GM18873 (cell line): Measurements from ENCODE around the gene GATA3.

Experiments used
- ATAC-seq: cut with Tn5 transposase; IDR thresholded peaks from one replicate; pipeline ENCODE4 v1.9.1; 2021; ENCODE audit warnings: mild to moderate bottlenecking, moderate library complexity, moderate number of reproducible peaks; ENCODE audit not compliant: unreplicated experiment, low FRiP score

The GATA3 gene

DNA sequence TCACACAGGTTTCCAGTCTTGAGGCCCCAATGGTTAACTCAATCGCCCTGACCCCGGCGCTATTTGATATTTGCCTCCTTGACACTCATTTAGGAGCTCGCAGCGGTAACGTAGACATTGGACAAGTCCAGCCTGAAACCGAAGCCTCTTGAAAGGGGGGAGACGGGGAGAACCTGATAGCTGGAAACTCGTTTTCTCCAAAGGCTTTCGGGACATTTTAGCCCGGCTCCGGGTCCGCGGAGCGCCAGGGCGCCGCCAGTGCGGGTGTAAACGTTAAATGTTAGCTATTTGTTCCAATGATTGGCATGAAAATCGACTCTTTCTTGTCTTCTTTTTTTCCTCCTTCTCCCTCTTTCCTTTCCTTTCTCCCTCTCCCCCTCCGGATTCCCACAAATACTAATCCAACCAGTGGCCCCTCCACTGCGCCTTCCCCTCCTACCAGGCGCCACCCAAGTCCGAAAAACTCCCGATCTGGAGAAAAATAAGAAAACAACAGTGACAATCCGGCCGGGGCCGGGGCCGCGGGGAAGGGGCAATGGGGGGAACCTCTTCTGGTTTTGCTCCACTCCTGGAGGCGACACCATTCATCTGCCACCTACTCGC is 17.2 kb upstream of the GATA3 start:
- no peak for ATAC-seq

DNA sequence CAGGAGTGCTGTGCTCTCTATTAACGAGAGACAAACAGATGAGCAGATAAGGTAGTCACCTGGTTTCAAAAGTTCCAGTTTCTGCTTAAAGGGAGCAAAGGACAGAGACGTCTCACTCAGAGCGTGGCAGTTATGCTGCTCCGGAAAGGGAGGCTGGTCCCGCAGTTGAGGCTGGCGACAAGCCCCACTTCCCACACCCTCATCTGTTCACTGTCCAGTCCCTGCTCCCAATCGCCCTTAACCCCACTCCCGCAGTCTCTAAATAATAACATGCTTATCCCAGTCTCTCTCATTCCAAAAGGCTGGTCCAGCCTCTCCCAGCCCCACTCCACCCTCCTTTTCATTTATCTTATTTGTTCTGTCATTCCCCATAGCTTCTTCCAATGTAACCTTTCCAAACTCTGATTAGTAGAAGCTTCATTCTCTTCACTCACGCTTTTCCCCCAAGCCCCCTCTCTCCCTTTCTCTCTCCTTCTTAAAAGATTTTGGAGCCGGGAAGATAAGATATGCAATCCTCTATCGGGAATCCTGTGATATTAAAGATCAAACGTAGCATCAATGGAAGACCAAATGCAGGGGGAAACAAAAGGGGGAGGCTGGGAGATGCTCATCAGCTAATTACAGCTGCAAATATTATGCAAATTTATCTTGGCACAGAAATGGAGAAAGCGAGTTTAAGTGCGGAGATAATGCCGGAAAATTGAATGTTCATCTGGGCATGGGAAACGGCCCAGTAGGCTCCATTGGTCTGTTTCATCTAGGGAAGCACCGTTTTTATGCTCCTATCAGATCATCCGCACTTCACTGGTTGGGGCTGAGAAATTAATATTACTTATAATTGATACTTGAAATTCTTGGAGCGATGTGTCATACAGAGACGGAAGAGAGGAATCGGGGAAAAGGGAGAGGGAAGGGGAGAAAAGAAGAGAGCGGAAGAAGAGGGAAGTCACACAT is 16.3 kb upstream of the GATA3 start:
- no peak for ATAC-seq

DNA sequence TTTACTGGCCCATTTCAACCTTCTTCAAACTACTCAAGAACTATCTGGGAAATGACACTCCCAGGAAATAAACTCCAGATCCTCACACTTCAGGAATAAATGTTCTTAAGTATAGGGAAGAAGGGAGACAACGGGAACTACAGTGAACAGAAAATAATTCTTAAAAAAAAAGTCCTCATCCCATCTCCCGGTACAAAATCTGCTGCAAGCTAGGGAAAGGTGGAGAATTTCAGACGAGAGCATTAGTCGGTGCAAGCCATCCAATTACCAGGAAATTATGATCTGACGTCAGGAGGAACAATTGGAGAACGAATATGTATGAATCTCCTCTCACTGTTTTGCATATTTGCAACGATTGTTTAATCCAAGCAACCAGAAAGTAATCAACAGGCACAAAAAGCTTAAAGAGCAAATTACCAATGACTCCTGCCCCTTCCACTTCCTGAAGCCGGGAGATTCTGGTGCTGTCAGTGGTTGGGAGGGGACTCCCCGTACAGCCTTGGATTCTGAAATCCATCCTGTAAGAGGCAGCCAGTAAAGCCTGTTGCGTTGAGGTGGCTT is 15.1 kb upstream of the GATA3 start:
- ATAC-seq = no peak

GRCh38 chr10:8040651-8041050 is 13.8 kb upstream of the GATA3 start:
- no peak for ATAC-seq

GRCh38 chr10:8041284-8041991 is 13.1 kb upstream of the GATA3 start:
- ATAC-seq = no peak

DNA sequence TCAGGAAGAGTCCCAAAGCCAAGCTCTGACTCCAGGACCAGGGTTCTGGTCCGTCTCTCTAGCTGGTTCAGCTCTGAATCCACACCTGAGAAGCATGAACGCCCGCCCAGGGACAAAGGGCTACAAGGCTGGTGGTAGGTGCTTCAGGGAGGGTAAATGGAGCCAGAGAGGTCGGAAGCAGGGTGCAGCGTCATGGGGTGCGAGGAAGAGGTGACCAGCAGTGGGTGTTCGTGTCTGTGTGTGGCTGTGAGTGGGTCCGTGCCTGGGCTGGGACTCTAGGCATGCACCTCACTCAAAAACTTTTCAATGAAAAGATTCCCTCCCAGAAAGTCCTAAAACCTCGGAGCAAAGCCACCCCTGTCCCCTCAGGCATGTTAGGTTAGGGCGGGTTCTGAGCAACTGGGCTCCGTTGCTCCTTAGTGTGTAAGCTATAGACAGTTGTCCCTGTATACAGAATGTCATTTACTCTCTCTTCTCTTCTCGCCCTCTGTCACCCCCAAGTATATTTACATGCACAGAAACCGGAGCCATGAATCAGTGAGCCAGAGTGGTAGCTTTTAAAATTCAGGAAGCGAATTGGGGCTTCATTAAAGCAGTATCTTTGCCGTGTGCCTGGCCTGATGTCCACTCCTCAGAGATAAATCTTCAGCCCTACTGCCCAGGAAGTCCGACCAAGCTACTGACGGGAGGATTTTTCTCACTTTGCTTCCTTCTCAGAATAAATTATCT is 12.3 kb upstream of the GATA3 start:
- ATAC-seq = no peak

DNA sequence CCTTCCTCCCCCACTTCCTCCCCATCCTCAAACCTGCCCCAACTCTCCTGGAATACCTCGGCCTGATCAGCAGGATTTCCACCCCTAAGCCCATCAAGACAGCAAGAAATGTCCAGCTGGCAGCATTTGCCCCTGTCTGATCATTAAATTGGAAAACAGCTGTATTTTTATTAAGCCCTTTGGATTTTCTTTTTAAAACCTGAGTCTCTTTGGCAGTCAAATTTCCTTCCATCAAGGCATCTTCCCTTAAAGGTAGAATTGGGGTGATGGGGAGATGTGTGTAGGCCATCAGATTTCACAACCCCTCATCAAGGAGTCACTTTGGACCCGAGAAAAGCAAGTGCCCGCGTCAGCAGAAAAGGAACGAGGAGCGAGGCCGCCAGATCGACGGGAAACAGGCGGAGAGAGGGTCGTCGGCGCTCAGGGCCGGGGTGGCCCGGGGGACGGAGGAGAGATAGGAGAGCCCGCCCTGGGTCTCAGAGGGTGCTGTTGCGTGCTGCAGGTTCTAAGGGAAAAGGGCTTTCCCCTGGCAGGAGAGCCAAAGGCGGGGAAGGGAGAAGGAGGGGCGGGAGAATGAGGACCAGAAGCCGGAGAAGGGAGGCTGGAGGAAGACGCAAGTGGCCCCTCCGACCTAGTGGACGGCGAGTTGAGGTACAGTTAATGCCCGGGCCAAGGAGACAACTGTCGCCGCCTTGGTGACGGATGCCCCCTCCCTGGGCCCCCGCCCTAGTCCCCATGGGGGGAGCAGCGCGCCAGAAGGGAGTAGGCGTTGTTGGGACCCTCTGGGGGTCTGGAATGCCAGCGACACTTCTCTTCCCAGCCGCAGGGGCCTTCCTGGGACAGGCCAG is 11.5 kb upstream of the GATA3 start:
- no peak for ATAC-seq

DNA sequence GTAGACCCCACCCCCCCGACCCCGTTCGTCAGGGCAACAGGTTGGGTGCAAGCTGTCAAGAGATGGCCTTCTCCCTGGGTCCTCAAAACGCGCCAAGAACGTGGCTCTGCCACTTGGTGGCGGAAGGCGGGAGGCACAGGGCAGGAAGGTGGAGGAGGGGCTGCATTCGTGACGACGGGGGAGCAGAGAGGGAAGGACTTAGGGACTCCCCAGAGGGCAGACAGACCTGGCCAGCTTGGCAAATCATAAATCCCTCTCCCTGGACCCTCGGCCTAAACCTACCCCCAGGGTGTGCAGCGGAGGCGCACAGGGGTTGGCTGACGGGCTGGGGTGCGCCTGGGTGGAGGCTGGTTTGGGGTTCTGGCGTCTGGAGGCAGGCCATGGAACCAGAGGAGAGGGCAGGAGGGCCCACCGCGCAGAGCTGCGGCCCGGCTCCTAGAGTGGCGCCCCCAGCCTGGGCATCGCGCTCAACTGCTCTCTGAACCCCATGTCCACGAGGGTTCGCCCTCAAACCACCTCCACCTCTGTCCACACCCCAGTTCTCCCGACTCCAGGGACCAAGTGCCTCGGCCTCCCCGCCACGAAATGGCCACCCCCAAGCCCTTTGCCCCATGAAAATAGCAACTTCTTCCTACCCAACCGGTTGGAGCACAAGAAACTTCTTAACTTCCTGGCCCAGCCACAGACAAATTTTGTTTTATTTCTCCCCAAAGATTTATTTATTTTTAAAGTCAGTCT is 10.8 kb upstream of the GATA3 start:
- ATAC-seq = no peak

DNA sequence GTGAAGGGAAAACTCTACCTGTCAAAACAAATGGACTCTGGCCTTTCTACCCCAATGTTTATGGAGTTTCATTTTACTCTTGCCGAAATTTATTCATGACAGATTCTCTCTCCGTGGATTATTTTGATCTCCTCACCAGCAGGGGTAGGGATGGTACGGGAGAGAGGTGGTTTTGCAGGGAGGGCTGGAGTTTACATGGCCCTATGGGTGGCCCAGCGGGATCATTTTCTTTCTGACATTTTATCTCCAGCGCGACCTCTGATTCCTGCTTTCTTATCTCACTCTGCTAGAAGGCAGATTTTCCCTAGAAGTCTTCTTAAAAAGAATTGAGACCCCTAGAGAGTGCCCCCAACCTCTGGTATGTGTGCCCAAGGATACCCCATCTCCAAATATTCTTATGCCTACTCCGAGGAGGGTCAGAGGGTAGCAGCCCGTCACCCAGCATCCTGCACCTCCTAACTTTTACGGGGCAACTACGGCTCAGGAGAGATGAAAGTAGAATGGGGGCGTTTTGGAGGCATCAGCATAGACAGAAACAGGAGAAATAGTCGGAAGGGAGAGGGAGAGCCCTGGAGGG is 10.1 kb upstream of the GATA3 start:
- ATAC-seq = no peak

DNA sequence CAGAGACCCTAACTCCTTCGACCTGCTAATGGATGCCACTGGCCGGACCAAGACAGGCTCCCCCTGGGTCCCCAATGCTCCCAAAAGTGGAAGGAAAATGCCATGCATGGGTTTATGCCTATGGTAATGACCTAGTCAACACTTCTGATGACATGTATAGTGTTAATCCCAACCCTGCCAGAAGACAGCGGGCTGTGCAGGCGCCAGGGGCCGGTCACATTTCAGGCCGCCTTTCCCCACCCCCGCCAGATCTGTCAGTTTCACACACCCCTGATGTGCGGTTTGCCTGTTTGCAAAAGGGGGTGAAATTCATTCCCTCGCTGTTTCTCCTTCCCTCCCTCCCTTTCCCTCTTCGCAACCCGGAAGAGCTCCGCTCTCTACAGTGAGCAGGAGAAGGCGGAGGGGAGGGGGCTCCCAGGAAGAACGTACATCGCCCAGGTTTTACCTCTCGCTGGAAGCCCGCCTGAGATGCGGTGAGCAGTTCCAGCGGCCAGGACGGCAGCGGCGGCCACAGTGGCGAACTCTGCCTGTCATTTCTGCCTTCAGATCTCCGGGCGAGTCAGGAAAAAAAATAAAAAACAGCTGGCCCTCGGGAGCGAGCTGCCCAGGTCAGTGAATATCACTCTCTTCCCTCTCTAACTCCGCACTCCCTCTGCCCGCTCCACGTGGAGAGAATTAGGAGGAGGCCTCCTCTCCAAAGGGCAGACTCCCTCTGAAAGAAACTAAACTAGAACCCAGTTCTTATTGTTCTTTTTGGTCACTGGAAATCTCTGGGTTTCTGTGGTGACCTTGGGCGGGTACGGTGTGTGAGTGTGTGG is 9.4 kb upstream of the GATA3 start:
- ATAC-seq = no peak

DNA sequence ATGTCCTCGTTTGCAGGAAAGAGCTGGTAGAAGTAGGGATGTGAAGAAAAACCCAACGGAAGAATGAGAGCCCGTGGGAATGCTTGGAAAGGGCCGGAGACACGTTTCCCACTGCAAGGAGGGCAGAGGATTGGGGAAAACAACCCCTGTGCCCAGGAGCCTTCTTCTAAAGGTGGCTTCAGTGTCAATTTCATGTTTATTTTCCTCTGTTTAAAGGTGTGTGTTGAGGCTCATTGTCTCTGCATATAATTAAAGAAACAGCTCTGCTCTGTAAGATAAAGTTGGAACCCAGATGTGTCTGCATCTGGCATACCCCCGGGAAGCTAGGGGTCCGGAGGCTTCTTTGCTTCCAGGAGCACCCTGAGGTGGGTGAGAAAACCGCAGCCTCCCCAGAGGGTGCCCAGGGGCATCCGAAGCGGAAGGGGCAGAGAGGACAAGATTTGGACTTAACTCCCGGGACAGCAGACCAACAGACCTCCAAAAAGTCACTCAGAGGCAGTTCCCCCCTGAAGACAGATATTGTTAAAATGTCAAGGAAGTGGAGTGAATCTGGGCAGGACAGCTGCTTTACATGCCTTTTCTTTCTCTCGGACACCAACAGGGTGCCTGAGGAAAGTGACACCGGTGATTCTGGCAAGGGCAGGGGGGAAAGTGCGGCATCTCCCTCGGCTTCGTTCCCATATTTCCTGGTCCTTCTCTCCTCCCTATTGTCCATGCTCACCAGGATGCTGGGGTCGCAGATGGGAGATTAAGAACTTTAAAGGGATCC is 8.6 kb upstream of the GATA3 start:
- no peak for ATAC-seq

- ATAC-seq = no peak
Observed at GRCh38 chr10:8047452-8048280, 6.8 kb upstream of the GATA3 start.

GRCh38 chr10:8048281-8049008 is 6.0 kb upstream of the GATA3 start:
- ATAC-seq = no peak

DNA sequence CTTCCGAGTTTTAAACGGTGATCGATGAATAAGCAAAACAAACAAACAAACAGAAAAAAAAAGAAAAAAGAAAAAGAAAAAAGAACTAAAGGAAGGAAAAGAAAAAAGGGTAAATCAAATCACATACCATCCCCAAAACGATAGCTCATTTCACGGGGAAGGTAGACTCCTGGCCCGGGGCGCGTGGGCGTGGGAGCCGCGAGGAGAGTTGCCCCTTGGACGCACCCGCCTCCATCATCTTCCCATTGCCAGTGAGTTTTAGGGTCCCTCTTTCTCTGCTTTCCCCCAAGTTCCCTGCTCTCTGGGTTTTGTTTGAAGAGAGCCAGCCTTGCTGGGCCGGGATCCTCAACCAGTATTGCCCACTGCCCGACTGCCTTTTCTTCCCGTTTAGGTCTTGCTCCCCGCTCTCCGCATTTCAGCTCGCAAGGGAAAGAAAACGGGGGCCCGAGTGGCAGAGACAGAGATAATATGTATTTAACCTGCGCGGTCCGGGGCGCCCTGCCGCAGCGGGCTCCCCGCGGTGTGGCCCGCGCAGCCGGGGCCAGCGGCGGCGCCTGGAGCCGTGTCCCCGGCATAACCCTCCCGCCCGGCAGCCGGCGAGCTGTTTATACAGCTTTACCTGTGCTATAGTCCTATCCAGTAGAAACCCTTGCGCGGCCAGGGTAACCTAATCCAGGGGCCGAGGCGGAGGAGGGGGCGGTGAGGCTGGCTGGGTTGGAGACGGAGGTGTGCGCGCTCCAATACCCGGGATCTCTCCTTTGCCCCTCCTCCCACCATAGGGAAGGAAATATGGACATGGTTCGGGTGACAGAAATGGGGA is 5.2 kb upstream of the GATA3 start:
- no peak for ATAC-seq
